A549 (cell line): Measurements from ENCODE around the gene PIEZO2. TPM values are rescaled to one million over a fixed set of nuclear protein-coding genes. Genes with fewer than 3 reads are reported as not detected.

Source experiments
- ATAC-seq, 2 experiments: fragments of 200-7000 bp in 1 of 2; fragments of >200 bp in 1 of 2; cut with Nextera tagmentation in 1 of 2; cut with Tn5 transposase in 1 of 2; 3 replicates each; pipeline versions ENCODE4 v1.8.0 to v1.9.1; 2018 to 2020; ENCODE audit warnings: mild to moderate bottlenecking in 1 of 2, moderate library complexity in 1 of 2
- CTCF ChIA-PET: fragments of 300-600 bp; sonication (Branson Sonifier 250); formaldehyde crosslinking; extraction: SDS; loops from one replicate; lab custom pipeline; 2021; ENCODE audit warnings: antibody characterized with exemption, inconsistent platforms; lab: Yijun Ruan, JAX
- POLR2A ChIA-PET: fragments of 350-600 bp; formaldehyde crosslinking; extraction: SDS; loops from one replicate; lab custom pipeline; 2021; ENCODE audit warnings: antibody characterized with exemption, inconsistent platforms; lab: Yijun Ruan, JAX
- DNase-seq, 2 experiments: peaks; one replicate each; pipeline versions ENCODE4 v3.0.0 to v3.0.0-alpha.2; 2011 to 2016; ENCODE audit warnings: low read depth in 1 of 2, low spot score in 1 of 2
- FAIRE-seq: peaks from 2 replicates; lab custom pipeline; 2011; peaks lifted over from hg19 to GRCh38; lab: Jason Lieb, UNC
- H3K27ac ChIP-seq, 2 experiments: fragments of >200 bp; sonication (Bioruptor Twin); formaldehyde crosslinking; 3 replicates each; pipeline ENCODE4 v1.5.1; 2016 to 2017
- H3K4me1 ChIP-seq: fragments of >200 bp; sonication (Bioruptor Twin); formaldehyde crosslinking; 3 replicates; pipeline ENCODE4 v1.6.1; 2016
- H3K4me2 ChIP-seq: fragments of >200 bp; sonication (Bioruptor Twin); formaldehyde crosslinking; 3 replicates; pipeline ENCODE4 v1.6.1; 2016
- H3K4me3 ChIP-seq: fragments of >200 bp; sonication (Bioruptor Twin); formaldehyde crosslinking; 3 replicates; pipeline ENCODE4 v1.5.1; 2016
- H3K9me3 ChIP-seq: fragments of >200 bp; sonication (Bioruptor Twin); formaldehyde crosslinking; 3 replicates; pipeline ENCODE4 v1.6.1; 2016
- CHD4 ChIP-seq: fragments of 200-600 bp; sonication (generic); IDR thresholded peaks from 2 replicates; pipeline ENCODE4 v1.6.1; 2016; ENCODE audit warnings: antibody characterized with exemption, mild to moderate bottlenecking, borderline replicate concordance
- CTCF ChIP-seq: fragments of >200 bp; sonication (Bioruptor Twin); formaldehyde crosslinking; IDR thresholded peaks from 3 replicates; pipeline ENCODE4 v1.5.1; 2016
- EHF ChIP-seq: fragments of 250-450 bp; sonication (Bioruptor Pico); IDR thresholded peaks from 2 replicates; pipeline ENCODE4 v1.5.0; 2020; ENCODE audit warnings: mild to moderate bottlenecking
- ESRRA ChIP-seq: fragments of 150-350 bp; IDR thresholded peaks from 2 replicates; pipeline ENCODE4 v1.6.1; 2014; ENCODE audit warnings: mild to moderate bottlenecking, low read length, borderline replicate concordance
- FOSB ChIP-seq: fragments of 250-450 bp; sonication (Bioruptor Pico); IDR thresholded peaks from 2 replicates; pipeline ENCODE4 v1.5.0; 2020; ENCODE audit warnings: mild to moderate bottlenecking, moderate library complexity
- FOXS1 ChIP-seq: fragments of 250-450 bp; sonication (Bioruptor Pico); IDR thresholded peaks from 2 replicates; pipeline ENCODE4 v1.5.0; 2020; ENCODE audit warnings: mild to moderate bottlenecking, moderate library complexity
- HDAC2 ChIP-seq: fragments of 200-600 bp; sonication (generic); IDR thresholded peaks from 2 replicates; pipeline ENCODE4 v1.6.1; 2016
- HOXB13 ChIP-seq: fragments of 250-450 bp; sonication (Bioruptor Pico); IDR thresholded peaks from 2 replicates; pipeline ENCODE4 v1.5.0; 2020; ENCODE audit warnings: low read depth, mild to moderate bottlenecking, moderate library complexity
- JUN ChIP-seq, 2 experiments: fragments of >200 bp; sonication (Bioruptor Twin); formaldehyde crosslinking; IDR thresholded peaks; 2 replicates in 1 of 2; 3 replicates in 1 of 2; pipeline ENCODE4 v1.6.1; 2016 to 2017
- MAZ ChIP-seq: fragments of 150-350 bp; IDR thresholded peaks from 2 replicates; pipeline ENCODE4 v1.6.1; 2014; ENCODE audit warnings: antibody characterized with exemption, low read depth, low read length, borderline replicate concordance
- NFE2L2 ChIP-seq: fragments of 150-350 bp; conservative IDR thresholded peaks from 2 replicates; pipeline ENCODE4 v1.6.1; 2014; ENCODE audit warnings: low read length
- POLR2A ChIP-seq: IDR thresholded peaks from 2 replicates; pipeline ENCODE4 v1.6.1; 2012; ENCODE audit warnings: mild to moderate bottlenecking, low read length
- RAD21 ChIP-seq, 2 experiments: fragments of >200 bp in 1 of 2; sonication (Bioruptor Twin) in 1 of 2; formaldehyde crosslinking in 1 of 2; IDR thresholded peaks in 1 of 2; conservative IDR thresholded peaks in 1 of 2; 2 replicates in 1 of 2; 3 replicates in 1 of 2; pipeline ENCODE4 v1.6.1; 2012 to 2018; ENCODE audit warnings: inconsistent platforms in 1 of 2
- RARB ChIP-seq: fragments of 250-450 bp; sonication (Bioruptor Pico); IDR thresholded peaks from 2 replicates; pipeline ENCODE4 v1.8.0; 2021; ENCODE audit warnings: mild to moderate bottlenecking, moderate library complexity
- SMC3 ChIP-seq: fragments of >200 bp; sonication (Bioruptor Twin); formaldehyde crosslinking; IDR thresholded peaks from 3 replicates; pipeline ENCODE4 v1.6.1; 2018; ENCODE audit warnings: inconsistent platforms
- WGBS: methylation state at CpG from one replicate; pipeline ENCODE4 v1.1.6; 2017; ENCODE audit errors: missing lambda C conversion rate; 5-methylcytosine and 5-hydroxymethylcytosine counted together
- polyA plus RNA-seq, 4 experiments: library from polyadenylated mRNA; depleted of rRNA in 3 of 4; stranded (reverse); fragments of >200 nt; fragmentation: RNase III in 1 of 4; extraction: RNeasy Plus Mini Kit Qiagen cat#74134 plus additional on column Dnase treatment in 1 of 4; gene quantifications; 2 replicates in 3 of 4; 3 replicates in 1 of 4; pipeline ENCODE4 v1.2.3, GENCODE V29; 2011 to 2017
- TF ChIP-seq, protein P1 (sequence below): fragments of 250-450 bp; sonication (Bioruptor Pico); IDR thresholded peaks from 2 replicates; pipeline ENCODE4 v1.5.0; 2021; ENCODE audit warnings: mild to moderate bottlenecking, moderate library complexity, borderline replicate concordance
- TF ChIP-seq, protein P2 (sequence below): fragments of >200 bp; sonication (Bioruptor Twin); formaldehyde crosslinking; IDR thresholded peaks from 3 replicates; pipeline ENCODE4 v1.6.1; 2016

The PIEZO2 gene
- polyA plus RNA-seq, 2 of the 4 experiments (the other 2 are of a cell fraction): 0.80 to 1.6 TPM

- TF ChIP-seq POLR2A: no peak
- TF ChIP-seq JUN (IDR thresholded peaks at IDR 0.05): no peak
- no peak for TF ChIP-seq RARB (CRISPR knock-in tag)
- no peak for TF ChIP-seq NFE2L2
- TF ChIP-seq ESRRA: no peak
- no peak for TF ChIP-seq CHD4
- no peak overlapping the region for H3K27ac ChIP-seq
- POLR2A ChIA-PET: no interaction called here
- ATAC-seq (no peak), FAIRE-seq (no peak), DNase-seq (no peak)
- H3K4me3 ChIP-seq: no peak overlapping the region
- 35% methylated on average over 5 of the region's 5 CpGs for WGBS
- no peaks in the 10 kb centered on the region for H3K9me3 ChIP-seq
- CTCF ChIA-PET: no interaction called here
- H3K4me1 ChIP-seq: no peaks in the 10 kb centered on the region
- H3K4me2 ChIP-seq: no peak overlapping the region
These were observed 478.5 kb downstream of the PIEZO2 start for GRCh38 chr18:10670856-10671255.

- H3K9me3 ChIP-seq: no peaks in the 10 kb centered on the region
- H3K4me2 ChIP-seq: no peak overlapping the region
- whole genome bisulfite sequencing: 31% methylated on average over 7 of the region's 7 CpGs
- no peak for FAIRE-seq
- H3K4me3 ChIP-seq: no peak overlapping the region
- no peak for ATAC-seq
- TF ChIP-seq MAZ: no peak
- TF ChIP-seq EHF (CRISPR knock-in tag): no peak
- no peak for TF ChIP-seq FOXS1 (CRISPR knock-in tag)
- no peak for TF ChIP-seq HDAC2
- H3K27ac ChIP-seq: no peak overlapping the region
- ChIA-PET POLR2A (no interaction called here), CTCF (no interaction called here)
- no peak for DNase-seq
- no peaks in the 10 kb centered on the region for H3K4me1 ChIP-seq
These were observed 479.8 kb downstream of the PIEZO2 start for GRCh38 chr18:10669441-10670100.

DNA sequence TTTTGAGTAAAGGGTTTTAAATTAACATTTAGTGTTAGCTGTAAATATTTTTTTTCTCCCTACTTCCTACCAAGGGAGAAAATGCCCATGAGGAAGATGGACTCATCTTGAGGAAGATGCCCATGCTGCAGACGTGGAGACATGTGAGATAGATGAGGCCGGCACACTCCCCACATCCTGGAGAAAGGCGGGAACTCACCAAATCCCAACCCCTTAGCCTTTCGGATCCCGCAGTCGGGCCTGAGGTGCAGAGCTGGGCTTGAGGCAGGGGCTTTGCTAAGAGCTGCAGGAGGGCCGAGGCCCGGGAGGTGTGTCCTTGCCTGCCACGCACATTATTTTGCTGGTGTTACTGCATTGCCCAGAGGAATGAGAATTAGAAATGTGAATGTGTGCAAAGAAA, 485.6 kb downstream of the PIEZO2 start:
- ATAC-seq (no peak), FAIRE-seq (no peak), DNase-seq (no peak)
- Histone ChIP-seq H3K9me3 (no peaks in the 10 kb centered on the region), H3K27ac (no peak overlapping the region), H3K4me1 (no peaks in the 10 kb centered on the region), H3K4me3 (no peak overlapping the region), H3K4me2 (no peak overlapping the region)
- TF ChIP-seq RARB (CRISPR knock-in tag) (no peak), JUN (IDR thresholded peaks at IDR 0.05) (no peak), RAD21 (conservative IDR thresholded peaks at IDR 0.05 in 1 of 2, IDR thresholded peaks at IDR 0.05 in 1 of 2) (no peak), MAZ (no peak), SMC3 (no peak), CTCF (no peak), HOXB13 (no peak), FOSB (no peak), FOXS1 (CRISPR knock-in tag) (no peak)
- TF ChIP-seq, protein P1, sequence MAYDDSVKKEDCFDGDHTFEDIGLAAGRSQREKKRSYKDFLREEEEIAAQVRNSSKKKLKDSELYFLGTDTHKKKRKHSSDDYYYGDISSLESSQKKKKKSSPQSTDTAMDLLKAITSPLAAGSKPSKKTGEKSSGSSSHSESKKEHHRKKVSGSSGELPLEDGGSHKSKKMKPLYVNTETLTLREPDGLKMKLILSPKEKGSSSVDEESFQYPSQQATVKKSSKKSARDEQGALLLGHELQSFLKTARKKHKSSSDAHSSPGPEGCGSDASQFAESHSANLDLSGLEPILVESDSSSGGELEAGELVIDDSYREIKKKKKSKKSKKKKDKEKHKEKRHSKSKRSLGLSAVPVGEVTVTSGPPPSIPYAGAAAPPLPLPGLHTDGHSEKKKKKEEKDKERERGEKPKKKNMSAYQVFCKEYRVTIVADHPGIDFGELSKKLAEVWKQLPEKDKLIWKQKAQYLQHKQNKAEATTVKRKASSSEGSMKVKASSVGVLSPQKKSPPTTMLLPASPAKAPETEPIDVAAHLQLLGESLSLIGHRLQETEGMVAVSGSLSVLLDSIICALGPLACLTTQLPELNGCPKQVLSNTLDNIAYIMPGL (CRISPR knock-in tag): no peak
- TF ChIP-seq, protein P2, sequence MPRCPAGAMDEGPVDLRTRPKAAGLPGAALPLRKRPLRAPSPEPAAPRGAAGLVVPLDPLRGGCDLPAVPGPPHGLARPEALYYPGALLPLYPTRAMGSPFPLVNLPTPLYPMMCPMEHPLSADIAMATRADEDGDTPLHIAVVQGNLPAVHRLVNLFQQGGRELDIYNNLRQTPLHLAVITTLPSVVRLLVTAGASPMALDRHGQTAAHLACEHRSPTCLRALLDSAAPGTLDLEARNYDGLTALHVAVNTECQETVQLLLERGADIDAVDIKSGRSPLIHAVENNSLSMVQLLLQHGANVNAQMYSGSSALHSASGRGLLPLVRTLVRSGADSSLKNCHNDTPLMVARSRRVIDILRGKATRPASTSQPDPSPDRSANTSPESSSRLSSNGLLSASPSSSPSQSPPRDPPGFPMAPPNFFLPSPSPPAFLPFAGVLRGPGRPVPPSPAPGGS: no peak
- POLR2A ChIA-PET: no interaction called here
- WGBS: 50% methylated on average over 9 of the region's 9 CpGs
- CTCF ChIA-PET: interaction anchor here (0.6 kb wide), 1 partner anchor 1471 kb away, joined by 3 read pairs; no protein-coding TSS in a partner anchor
